Stimulated activated CD8-positive, alpha-beta memory T cell treated with anti-CD3 and anti-CD28 coated beads, Interleukin-12 subunit alpha, Interleukin-12 subunit beta, amount 100 ng/mL, for 24 hours (primary cell): ENCODE measurements around the gene FAM3B.

Experiments used
- DNase-seq: peaks from one replicate; pipeline ENCODE4 v3.0.0-alpha.2; 2020; ENCODE audit errors: extremely low read depth

Gene FAM3B

DNA sequence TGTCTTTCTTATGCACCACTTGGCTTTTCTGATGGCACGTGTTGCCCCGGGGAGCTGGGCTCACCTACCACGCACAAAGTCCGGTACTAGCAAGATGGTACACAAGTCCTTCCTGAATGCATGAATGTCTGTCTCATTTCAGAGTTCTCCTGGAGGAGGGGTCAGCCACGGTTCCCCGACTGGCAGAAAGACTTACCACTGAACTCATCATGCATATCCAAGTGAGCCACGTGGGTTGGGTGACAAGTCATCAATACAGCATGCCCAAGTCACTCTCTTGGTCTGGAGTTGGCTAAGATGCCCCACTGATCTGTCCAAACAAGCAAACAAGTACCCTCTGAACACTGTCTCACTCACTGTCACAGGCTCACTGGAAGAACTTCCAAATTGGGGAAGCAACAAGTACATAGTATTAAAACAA lies 80.9 kb downstream of the FAM3B start:
- DNase-seq, result no peak

DNA sequence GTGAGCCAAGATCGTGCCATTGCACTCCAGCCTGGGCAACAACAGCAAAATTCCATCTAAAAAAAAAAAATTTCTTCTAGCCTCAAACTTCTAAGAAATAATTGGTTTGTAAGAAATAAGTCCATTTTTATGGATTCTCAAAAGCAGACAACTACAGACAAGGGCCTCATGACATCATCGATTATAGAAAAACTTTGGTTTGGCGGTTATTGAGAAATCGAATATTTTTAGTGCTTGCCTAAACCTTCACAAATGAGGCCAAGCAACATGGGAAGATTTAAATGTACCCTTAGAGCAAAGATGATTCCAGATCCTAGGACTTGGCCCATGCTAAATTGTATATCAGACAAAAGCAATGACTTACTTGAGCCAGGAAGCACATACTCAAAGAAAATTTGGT lies 81.7 kb downstream of the FAM3B start:
- DNase-seq, result no peak

- DNase-seq, result no peak
Measured at GRCh38 chr21:41398831-41399230, 82.2 kb downstream of the FAM3B start.

GRCh38 chr21:41399246-41399800 lies 82.7 kb downstream of the FAM3B start:
- DNase-seq, result no peak

DNA sequence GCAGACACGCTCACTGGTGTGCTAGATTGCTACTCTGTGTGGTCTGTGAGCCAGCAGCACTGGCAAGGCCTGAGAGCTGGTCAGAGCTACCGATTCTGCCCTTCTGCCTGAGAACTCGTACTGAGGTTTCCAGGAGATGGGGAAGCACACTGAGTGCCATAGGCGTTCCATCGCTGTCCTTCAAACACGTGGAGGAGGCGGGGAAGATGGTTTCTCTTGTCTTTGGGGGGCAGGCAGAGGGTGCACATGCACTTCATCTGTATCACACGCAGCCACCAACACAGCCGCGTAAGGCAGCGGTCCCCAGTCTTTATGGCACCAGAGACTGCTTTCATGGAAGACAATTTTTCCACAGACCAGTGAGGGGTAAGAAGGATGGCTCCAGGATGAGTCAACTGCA lies 85.6 kb downstream of the FAM3B start:
- DNase-seq, result no peak

DNA sequence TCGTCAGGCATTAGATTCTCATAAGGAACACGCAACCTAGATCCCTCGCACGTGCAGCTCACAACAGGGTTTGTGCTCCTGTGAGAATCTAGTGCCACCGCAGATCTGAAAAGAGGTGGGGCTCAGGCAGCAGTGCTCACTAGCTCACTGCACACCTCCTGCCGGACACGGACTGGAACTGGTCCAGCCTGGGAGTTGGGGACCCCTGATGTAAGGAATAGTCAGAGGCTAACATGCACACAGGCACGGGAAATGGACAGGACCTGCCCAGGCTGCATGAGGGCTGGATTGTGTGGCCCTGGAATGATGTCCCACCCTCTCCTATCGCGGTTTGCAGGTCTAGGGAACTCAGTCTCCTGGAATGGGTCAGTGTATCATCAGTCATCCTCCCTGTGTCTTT lies 86.2 kb downstream of the FAM3B start:
- DNase-seq, result no peak

- DNase-seq, result no peak
Measured at GRCh38 chr21:41403331-41403730, 86.7 kb downstream of the FAM3B start.

- DNase-seq, result no peak
Measured at GRCh38 chr21:41403966-41404365, 87.4 kb downstream of the FAM3B start.

DNA sequence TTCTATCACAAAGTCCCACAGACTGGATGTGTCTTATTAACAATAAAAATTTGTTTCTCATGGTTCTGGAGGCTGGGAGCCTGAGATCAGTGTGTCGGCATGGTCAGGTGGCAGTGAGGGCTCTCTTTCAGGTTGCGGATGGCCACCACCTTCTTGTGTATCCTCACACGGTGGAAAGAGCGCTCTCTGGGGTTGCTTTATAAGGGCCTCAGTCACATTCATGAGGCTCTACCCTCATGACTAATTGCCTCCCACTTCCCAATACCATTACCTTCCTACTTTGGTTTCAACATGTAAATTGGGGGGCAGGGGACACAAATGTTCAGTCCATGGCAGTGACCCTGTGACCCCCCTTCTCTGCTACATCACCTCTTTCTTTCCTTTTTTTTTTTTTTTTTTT lies 88.7 kb downstream of the FAM3B start:
- DNase-seq, result no peak

GRCh38 chr21:41406340-41406739 lies 89.7 kb downstream of the FAM3B start:
- no peak for DNase-seq
